Activated T-helper 1 cell treated with anti-CD3 and anti-CD28 coated beads, Interleukin-2, amount 50 U/mL, for 16 hours (primary cell): ENCODE data around the gene KCTD17.
"Not testable (repeated sequence)": the region's sequence is repeated elsewhere in the genome, so short reads cannot be mapped to it uniquely, and the experiment has no call there.

Source experiments
- DNase-seq, 2 donors: peaks; one replicate each; pipeline ENCODE4 v3.0.0-alpha.2; 2020; ENCODE audit warnings: low read depth in 1 of 2, low spot score in 1 of 2

KCTD17 gene

DNA sequence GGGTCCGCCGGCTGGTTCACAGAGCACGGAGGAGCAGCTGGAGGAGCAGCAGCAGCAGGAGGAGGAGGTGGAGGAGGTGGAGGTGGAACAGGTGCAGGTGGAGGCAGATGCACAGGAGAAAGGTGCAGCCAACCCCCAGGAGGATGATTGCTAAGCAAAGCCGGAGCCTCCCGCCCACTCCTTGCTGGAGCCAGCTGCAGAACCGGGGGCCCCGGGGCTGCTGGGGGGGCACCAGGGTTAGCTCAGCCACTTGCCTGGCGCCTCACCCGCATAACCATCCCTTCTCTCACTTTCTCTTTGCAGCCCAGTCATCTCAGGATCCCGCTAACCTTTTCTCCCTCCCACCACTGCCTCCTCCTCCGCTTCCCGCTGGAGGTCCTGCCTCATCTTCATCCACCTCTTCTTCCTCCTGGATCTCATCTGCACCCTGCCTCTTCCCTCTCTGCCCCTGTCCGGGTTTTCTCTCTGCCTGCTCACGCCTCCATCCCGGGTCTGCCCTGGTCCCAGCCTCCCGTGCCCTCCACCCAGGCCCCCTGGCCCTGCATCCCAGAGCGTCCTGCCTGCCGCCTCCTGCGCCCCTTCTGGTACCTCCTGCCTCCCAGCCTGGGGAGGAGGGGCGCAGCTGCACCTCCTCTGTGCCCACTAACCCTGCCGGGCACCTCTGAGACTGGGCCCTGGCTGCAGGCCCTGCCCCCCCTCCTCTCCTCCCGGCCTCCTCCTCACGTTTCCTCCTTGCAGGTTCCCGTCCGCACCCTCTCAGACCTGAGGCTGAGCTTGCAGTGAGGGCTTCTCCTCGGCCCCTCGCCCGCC is 9.5 kb downstream of the KCTD17 start:
- DNase-seq, result peak in 1 of 2 donors; percentile 31

DNA sequence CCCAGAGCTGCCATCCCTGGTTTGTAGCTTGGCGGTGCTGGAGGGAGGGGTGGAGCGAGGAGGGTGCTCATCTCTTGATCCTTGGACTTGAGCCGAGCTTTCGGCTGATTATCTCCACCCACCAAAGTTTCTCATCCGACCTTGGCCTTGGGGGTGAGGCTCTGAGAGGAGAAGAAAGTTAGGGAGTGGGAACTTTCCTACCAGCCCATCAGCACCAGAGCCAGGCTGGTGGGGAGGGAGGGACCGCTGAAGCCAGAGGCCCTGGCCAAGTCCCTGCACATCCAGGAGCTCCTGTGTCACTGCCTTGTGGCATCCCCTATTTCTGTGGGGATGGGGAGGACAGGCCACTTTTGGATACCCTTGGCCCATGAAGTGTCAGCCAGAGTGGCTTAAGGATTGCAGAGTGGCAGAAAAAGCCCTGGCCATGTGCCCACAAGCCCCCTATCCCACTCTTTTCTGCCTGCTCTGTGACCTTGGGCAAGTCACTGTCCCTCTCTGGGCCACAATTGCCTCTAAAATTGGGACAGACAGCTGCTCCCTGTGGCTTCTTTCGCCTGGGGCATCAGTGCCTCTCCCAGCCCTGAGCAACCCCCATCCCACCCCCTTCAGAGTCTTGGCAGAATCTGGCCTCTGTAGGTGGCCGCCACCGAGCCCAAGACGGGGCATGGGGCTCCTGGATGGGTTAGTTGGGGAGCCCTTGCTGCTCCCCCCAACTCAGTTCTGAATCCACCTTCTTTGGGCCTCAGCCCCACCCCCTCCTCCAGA is 10.3 kb downstream of the KCTD17 start:
- DNase-seq, result no peak

DNA sequence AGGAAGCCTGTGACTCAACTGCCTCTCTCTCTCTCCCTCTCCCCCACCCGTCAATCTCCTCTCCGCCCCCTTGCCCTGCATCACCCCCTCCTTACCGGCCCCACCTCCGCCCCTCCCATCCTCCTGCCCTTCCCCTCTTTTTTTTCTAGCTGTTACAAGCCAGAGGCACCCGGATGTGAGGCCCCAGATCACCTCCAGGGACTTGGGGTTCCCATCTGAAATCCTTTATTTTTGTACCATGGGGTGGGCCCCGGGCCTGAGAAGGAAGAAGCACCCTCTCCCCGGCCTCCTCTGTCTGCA is 10.8 kb downstream of the KCTD17 start:
- DNase-seq, result no peak

DNA sequence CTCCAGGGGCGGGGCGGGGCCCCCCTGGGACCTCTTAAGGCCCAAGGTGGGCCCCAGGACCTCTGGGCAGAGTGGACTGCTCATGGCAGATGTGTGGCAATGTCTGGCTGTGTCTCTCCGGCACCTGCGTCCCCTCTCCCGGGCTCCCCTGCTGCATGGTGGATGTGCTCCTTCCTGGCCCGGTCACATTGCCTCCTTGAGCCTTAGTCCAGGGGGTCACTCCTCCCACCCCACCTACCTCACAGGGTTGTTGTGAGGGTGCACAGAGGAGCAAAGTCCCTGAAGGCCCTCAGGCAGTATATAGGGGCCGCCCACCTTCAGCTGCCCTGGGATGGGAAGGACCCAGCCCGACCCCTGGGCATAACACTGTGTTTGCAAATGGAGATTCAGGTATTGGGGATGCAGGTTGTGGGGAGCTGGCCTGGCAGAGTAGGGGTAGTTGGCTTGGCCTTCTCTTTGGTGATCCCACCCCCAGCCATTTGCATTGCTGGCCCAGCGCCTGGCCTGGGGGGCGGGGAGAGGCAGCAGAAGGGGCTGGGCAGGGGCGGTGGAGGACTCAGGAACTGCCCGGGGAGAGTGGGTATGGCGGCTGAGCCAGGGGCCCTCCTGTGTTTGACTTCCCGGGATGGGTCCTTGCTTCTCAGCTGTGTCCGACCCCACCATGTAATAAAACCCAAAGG is 11.3 kb downstream of the KCTD17 start:
- DNase-seq, result no peak

DNA sequence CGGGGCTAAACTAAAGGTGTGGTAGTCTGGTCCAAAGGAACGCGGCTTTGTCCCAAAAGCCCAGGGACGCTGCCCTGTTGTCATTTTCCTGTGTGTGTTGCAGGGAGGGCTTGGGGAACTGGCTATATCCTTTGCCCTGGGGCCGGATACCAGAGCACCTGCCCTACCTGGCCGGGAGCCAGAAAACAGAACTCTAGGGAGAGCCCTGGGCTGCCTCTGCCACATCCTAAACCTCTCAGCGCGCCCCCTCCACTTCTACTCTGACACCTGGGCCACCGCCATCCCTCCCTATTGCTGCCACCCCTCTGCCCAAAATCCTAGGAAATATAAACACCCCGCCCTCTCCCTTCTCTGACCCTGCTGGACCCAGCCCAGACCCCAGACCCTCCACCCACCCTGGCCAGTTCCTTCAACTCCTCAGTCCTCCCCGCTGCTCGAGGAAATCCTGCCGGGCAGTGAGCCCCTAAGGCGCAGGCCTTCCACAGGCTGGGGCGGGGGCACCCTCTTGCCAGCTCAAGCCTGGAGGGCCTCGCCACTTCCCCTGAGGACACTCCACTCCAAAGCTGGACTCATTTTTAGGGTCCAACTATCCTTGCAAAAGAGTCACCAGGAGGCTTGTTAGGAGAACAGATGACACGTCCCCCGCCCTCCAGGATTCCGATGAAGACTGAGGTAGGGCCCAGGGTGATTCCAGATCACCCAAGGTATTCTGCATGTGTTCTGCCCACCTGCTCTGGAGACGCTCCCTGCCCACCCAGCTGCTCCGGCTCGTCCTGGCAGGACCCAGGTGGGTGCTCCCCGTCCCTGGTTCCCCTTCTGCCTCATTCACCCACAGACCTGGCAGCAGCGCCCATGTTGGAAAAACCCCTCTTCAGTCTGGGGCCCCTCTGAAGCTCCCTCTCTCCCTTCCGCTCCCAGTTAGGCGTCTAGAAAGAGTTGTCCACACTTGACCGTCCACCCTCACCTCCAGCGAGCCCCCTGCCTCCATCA is 12.2 kb downstream of the KCTD17 start:
- DNase-seq, result no peak

DNA sequence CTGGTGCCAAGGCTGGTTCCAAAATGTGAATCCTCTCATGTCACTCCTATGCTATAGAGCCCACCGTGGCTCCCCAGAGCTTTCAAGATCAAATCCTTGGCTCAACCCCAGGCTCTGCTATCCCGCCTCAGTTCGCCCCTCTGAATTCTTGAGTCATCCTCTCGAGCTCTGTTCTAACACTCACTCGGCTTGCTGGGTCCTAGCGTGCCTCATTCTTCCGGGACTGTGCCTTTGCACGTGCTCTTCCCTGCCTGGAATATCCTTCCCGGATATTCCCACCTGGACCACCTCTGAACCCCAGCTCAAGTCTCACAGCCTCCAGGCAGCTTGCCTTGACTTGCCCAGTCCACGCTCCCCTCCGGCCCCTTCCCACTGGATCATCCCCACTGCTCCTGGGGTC is 13.0 kb downstream of the KCTD17 start:
- no peak for DNase-seq

DNA sequence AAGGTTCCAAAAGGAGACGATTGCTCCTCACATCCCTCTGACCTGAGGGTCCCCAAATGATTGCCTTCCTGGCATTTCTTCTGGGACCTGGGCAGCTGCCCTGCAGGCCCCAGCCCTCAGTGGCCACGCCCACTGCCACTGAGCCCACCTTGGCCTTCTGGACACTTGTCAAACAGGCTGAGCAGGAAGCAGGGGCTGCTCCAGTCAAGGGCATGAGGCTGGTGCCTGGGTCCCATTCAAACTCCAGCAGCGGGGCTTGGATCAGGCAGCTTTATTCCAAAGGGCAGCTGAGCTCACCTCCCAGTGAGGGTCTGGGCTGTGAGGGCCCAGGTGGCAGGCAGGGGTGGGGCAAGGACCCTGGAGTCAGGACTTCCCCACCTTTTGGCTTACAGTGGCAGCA is 13.6 kb downstream of the KCTD17 start:
- DNase-seq, result no peak

DNA sequence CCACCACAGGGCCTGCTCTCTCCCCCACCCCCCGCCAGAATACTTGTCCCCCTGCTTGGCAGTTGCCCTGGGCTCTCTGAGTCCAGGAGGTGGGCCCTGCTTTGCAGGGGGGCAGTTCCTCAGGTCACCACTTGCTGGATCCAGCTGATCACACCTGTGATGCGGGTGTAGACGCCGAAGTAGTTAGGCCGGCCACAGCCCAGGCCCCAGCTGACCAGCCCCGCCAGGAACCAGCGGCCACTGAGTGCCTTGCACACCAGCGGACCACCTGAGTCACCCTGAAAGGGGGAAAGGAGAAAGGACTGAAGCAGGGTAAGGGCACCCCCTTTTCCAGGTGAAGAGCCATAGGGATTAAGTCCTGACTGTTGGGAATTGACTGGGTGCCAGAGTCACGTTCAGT is 14.4 kb downstream of the KCTD17 start:
- no peak for DNase-seq

DNA sequence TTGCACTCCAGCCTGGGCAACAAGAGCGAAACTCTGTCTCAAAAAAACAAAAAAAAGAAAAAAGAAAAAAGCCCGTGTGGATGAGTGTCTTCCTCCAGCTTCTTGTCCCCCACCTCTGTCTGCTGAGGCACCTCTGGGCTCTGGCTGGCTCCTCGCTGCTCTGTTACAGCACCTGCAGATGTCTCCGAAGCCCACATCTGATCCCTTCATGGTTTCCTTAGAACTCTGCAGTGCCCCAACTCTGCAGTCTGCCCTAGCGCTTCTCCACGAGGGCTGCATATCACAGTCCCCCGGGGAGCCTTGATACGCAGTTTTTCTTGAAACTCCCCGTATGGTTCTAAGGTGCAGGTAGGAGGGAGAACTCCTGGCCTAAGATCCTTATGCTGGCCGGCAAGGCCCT is 15.9 kb downstream of the KCTD17 start:
- DNase-seq, result no peak

DNA sequence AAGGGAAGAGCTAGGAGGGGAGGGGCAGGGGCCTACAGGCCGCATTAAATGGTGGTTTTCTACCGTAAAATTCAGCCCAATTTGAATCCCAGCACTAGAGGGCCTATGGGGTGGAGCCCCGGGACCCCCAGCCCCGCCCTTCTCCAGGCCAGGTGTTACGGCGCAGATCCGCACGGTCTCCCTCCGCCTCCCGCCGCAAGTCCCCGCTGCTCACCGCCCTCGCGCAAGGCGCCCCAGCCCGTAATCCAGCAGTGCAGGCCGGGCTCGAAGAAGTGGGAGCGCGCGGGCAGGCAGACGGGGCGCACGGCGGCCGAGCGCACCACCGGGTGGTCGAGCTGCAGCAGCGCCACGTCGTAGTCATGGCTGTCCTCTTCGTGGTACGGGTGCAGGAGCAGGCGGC is 17.3 kb downstream of the KCTD17 start:
- no peak for DNase-seq

DNA sequence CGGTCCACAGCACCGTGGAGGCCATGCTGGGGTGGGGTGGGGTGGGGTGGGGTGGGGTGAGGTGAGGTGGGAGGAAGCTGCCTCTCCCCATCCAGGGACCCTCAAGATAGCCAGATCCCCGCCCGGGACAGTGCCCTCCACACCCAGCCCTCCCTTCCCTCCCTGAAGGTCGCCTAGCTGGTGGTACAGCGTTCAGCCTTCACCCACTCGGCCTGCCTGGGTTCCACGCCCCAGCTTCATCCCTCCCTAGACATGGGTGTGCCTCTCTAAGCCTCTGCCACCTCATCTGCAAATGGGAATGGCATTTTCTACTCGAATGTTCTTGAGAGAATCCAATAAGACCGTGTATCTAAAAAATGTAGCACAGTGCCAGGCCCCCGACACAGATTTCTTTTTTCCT is 17.8 kb downstream of the KCTD17 start:
- DNase-seq, result no peak

DNA sequence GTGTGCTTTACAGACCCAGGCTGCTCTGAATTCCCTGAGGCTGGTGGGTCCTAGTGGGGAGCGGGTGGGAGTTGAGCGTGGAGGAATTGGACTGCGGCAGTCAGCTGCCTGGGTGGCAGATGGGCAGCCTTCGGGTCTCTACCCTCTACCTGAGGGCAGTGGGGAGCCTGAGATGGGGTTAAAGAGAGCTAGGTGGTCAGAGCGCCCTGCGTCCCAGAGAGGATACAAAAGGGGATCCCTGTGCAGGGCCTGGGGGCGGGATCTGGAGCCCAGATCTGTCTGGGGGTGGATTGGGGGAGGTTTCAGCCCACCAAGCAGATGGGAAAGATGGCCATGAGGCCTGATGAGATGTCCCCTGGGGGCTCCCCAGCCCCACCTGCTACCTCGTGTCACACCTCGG is 18.2 kb downstream of the KCTD17 start:
- DNase-seq, result no peak

DNA sequence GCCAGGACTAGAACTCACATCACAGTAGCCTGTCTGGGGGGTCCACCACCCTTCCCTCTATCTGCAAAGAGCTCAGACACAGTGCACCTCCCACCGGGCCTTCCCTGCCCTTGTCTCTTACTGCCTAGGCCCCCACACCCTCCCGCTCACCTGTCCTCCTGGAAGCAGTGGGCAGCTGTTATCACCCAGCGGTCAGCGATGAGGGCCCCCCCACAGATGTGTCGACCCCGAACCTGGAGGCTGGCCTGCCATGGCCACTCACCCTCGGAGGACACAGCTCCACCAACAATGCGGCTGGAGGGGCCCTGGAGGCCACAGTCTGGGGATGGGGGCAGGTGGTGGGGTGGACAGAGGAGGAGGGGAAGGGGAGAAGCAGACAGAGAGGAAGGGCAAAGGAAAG is 18.8 kb downstream of the KCTD17 start:
- DNase-seq, result no peak

DNA sequence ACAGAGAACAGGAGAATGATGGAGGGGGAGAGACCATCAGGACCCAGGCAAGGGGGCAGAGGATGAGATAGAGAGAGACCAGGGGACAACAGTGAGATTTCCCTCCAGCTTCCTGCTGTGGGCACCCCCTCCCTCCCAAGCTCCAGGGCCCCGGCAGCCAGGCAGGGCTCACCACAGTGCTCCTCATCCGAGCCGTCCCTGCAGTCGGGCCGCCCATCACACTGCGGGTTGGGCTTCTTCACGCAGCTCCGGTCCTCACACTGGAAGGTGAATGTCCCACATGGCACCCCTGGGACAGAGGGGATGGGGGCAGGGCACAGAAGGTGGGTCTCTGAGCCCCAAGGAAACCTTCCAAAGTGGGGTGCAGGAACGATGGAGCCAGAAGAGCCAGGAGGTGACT is 19.2 kb downstream of the KCTD17 start:
- DNase-seq, result no peak

DNA sequence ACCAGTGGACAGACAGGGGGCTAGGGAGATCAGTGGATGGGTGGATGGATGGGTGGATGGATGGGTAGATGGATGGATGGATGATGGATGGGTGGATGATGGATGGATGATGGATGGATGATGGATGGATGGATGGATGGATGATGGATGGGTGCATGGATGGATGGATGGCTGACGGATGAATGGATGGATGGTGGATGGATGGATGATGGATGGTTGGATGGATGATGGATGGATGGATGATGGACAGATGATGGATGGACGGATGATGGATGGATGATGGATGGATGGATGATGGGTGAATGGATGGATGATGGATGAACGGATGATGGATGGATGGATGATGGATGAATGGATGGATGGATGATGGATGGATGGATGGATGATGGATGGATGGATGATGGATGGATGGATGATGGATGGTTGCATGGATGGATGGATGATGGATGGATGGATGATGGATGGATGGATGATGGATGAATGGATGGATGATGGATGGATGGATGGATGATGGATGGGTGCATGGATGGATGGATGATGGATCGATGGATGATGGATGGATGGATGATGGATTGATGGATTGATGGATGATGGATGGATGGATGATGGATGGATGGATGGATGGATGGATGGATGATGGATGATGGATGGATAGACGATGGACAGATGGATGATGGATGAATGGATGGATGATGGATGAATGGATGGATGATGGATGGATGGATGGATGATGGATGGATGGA is 20.5 kb downstream of the KCTD17 start:
- DNase-seq, result not testable (repeated sequence)

DNA sequence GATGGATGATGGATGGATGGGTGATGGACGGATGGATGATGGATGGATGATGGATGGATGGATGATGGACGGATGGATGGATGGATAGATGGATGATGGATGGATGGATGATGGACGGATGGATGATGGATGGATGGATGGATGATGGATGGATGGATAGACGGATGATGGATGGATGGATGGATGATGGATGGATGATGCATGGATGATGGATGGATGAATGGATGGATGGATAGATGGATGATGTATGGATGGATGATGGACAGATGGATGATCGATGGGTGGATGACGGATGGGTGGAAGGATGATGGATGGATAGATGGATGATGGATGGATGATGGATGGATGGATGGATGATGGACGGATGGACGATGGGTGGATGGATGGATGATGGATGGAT is 21.1 kb downstream of the KCTD17 start:
- no peak for DNase-seq

DNA sequence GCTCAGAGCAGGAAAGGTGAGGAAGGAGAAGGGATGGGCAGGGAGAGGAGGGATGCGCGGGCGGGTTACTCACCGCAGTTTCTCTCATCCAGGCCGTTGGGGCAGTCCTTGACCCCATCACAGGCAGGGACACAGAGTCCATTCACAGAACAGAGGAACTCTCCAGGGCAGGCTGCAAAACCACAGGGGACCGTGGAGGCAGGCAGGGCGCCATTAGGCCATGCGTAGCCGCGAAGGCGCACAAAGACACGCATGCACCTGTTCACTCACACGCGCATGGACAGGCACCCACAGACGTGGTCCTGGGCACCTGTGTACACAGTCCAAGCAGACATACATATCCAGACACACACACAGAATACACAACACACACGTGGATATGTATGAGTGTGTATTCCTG is 23.0 kb downstream of the KCTD17 start:
- no peak for DNase-seq

DNA sequence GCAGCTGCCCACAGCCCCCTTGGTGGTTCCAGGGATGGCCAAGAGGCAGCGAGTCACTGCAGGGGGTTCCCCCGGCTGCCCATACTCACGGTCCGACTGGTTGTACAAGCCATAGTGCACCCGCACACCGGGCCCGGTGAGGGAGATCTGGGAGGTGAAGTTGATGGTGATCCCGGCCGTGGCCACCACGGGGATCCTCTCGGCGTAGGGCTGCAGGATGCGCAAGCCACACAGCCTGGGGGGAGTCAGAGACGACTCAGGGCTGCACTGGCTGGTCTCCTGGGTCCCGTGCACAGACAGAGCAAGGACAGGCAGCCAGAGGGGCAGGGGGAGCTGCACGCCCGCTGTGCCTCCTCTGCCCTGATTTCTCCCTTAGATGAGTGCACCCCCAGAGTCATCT is 23.5 kb downstream of the KCTD17 start:
- DNase-seq, result no peak

DNA sequence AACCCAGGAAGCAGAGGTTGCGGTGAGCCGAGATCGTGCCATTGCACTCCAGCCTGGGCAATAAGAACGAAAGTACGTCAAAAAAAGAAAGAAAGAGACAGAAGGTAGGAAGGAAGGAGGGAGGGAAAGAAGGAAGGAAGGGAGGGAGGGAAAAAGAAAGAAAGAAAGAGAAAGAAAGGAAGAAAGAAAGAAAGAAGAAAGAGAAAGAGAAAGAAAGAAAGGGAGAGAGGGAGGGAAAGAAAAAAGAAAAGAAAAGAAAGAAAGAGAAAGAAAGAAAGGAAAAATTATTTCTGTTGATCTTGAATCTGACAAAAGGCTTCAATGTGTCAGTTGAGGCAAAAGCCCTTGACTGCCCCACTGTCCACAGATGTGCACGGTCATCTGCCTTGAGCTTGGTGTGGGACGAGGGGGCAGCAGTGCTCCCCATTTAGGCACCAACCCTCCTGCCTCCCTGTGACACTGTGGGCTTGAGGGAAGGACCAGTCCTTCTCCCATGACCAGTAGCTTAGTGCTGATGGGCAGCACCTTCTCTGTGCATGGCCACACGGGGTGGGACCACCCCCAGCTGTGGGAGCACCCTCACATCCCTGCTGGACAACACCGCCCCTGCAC is 24.4 kb downstream of the KCTD17 start:
- DNase-seq, result no peak
